Skeletal muscle tissue (tissue), 4 donors: Measurements from ENCODE around the gene NAA15. TPM values are rescaled to one million over a fixed set of nuclear protein-coding genes. Genes with fewer than 3 reads are reported as not detected.

Experiments
- H3K27ac ChIP-seq: one replicate; pipeline ENCODE4 v1.7.0; 2013; ENCODE audit warnings: mild to moderate bottlenecking, low read depth, low read length, inconsistent platforms
- H3K27me3 ChIP-seq, 3 donors: one replicate each; pipeline ENCODE4 v1.7.0; 2013; ENCODE audit warnings: low read length in 3 of 3; ENCODE audit not compliant: control insufficient read depth in 3 of 3, insufficient read depth in 3 of 3
- H3K36me3 ChIP-seq, 3 donors: one replicate each; pipeline ENCODE4 v1.7.0; 2013; ENCODE audit warnings: low read length in 3 of 3; ENCODE audit not compliant: control insufficient read depth in 3 of 3, insufficient read depth in 3 of 3
- H3K4me1 ChIP-seq, 3 donors: one replicate each; pipeline ENCODE4 v1.7.0; 2013; ENCODE audit warnings: low read length in 3 of 3, mild to moderate bottlenecking in 3 of 3; ENCODE audit not compliant: control insufficient read depth in 3 of 3, insufficient read depth in 3 of 3
- H3K4me3 ChIP-seq, 3 donors: one replicate each; pipeline ENCODE4 v1.7.0; 2013; ENCODE audit warnings: low read length in 3 of 3
- H3K9ac ChIP-seq, 3 donors: one replicate each; pipeline ENCODE4 v1.7.0; 2013; ENCODE audit warnings: low read length in 3 of 3, mild to moderate bottlenecking in 3 of 3, moderate library complexity in 2 of 3, low read depth in 1 of 3
- H3K9me3 ChIP-seq, 3 donors: one replicate each; pipeline ENCODE4 v1.7.0; 2013; ENCODE audit warnings: low read length in 3 of 3; ENCODE audit not compliant: control insufficient read depth in 3 of 3
- total RNA-seq: library from RNA; depleted of rRNA; stranded (reverse); fragments of >200 nt; gene quantifications from one replicate; pipeline ENCODE4 v1.2.3, GENCODE V29; 2014
- donor health status: Osteomylitis.

Gene NAA15
- total RNA-seq, 1 donor from 2014 or later: 18.8 TPM

GRCh38 chr4:139295206-139295941 lies 5.9 kb upstream of the NAA15 start:
- peak overlapping the region; percentile 88 for H3K27ac ChIP-seq
- no peaks in the 10 kb centered on the region for H3K9me3 ChIP-seq
- peaks cover 12 to 27% (median 25%) of the 10 kb centered on the region in 3 donors for H3K4me1 ChIP-seq
- H3K9ac ChIP-seq: peak overlapping the region; percentile 96 to 98 (median 97)
- H3K27me3 ChIP-seq: no peaks in the 10 kb centered on the region
- peaks cover 6 to 17% (median 11%) of the 10 kb centered on the region in 3 donors for H3K36me3 ChIP-seq
- H3K4me3 ChIP-seq: peak overlapping the region; percentile 71 to 96 (median 91)

- peak overlapping the region; percentile 88 for H3K27ac ChIP-seq
These were observed 5.4 kb upstream of the NAA15 start for GRCh38 chr4:139295942-139296299.

GRCh38 chr4:139297001-139297410 lies 4.3 kb upstream of the NAA15 start:
- Histone ChIP-seq H3K27ac (peak overlapping the region; percentile 88), H3K9ac (peak overlapping the region in 1 of 3 donors; percentile 63), H3K4me1 (peaks cover 12 to 33% (median 27%) of the 10 kb centered on the region in 3 donors), H3K36me3 (peaks cover 4 to 11% (median 11%) of the 10 kb centered on the region in 3 donors), H3K9me3 (no peaks in the 10 kb centered on the region), H3K4me3 (no peak overlapping the region), H3K27me3 (no peaks in the 10 kb centered on the region)

More at GRCh38 chr4:139295942-139296299, 5.4 kb upstream of the NAA15 start:
- H3K9ac ChIP-seq: peak overlapping the region; percentile 96 to 98 (median 97)
- no peaks in the 10 kb centered on the region for H3K9me3 ChIP-seq
- H3K4me1 ChIP-seq: peaks cover 12 to 30% (median 27%) of the 10 kb centered on the region in 3 donors
- no peaks in the 10 kb centered on the region for H3K27me3 ChIP-seq
- H3K4me3 ChIP-seq: peak overlapping the region; percentile 71 to 96 (median 91)
- peaks cover 4 to 17% (median 11%) of the 10 kb centered on the region in 3 donors for H3K36me3 ChIP-seq

GRCh38 chr4:139299536-139299935 lies 1.8 kb upstream of the NAA15 start:
- H3K27ac ChIP-seq: peak overlapping the region; percentile 96
- H3K4me3 ChIP-seq: peak overlapping the region; percentile 85 to 100 (median 99)
- H3K9ac ChIP-seq: peak overlapping the region; percentile 90 to 99 (median 95)
- no peaks in the 10 kb centered on the region for H3K9me3 ChIP-seq
- peaks cover 19 to 45% (median 31%) of the 10 kb centered on the region in 3 donors for H3K4me1 ChIP-seq
- no peaks in the 10 kb centered on the region for H3K27me3 ChIP-seq
- peaks cover 0 to 3% (median 0%) of the 10 kb centered on the region in 3 donors for H3K36me3 ChIP-seq

- peaks cover 19 to 45% (median 25%) of the 10 kb centered on the region in 3 donors for H3K4me1 ChIP-seq
- no peaks in the 10 kb centered on the region for H3K9me3 ChIP-seq
- peak overlapping the region; percentile 90 to 99 (median 95) for H3K9ac ChIP-seq
- H3K4me3 ChIP-seq: peak overlapping the region; percentile 85 to 100 (median 99)
- H3K27ac ChIP-seq: peak overlapping the region; percentile 96
- H3K36me3 ChIP-seq: peaks cover 0 to 9% (median 0%) of the 10 kb centered on the region in 3 donors
- H3K27me3 ChIP-seq: no peaks in the 10 kb centered on the region
These were observed 733 bp upstream of the NAA15 start for GRCh38 chr4:139300431-139301112.

- Histone ChIP-seq H3K4me3 (peak within 1 kb of the TSS; percentile 95 to 100 (median 99)), H3K9me3 (no peaks in the 10 kb centered on the region), H3K36me3 (peaks cover 0 to 11% (median 0%) of the 10 kb centered on the region in 3 donors), H3K9ac (peak within 1 kb of the TSS; percentile 90 to 95 (median 93)), H3K27ac (peak within 1 kb of the TSS; percentile 96), H3K27me3 (no peaks in the 10 kb centered on the region), H3K4me1 (peaks cover 11 to 34% (median 12%) of the 10 kb centered on the region in 3 donors)
These were observed 711 bp downstream of the NAA15 start, which contains the start of gene NDUFC1 for GRCh38 chr4:139301821-139302611. TSS of gene NDUFC1 (minus strand) at chr4:139302477. CDS start at chr4:139295798, 6,679 bp downstream.

GRCh38 chr4:139304920-139305319 lies 3.6 kb downstream of the NAA15 start:
- no peak overlapping the region for H3K9ac ChIP-seq
- H3K9me3 ChIP-seq: no peaks in the 10 kb centered on the region
- H3K36me3 ChIP-seq: peaks cover 0 to 11% (median 0%) of the 10 kb centered on the region in 3 donors
- no peak overlapping the region for H3K4me3 ChIP-seq
- H3K27me3 ChIP-seq: no peaks in the 10 kb centered on the region
- H3K27ac ChIP-seq: no peak overlapping the region
- peaks cover 3 to 27% (median 8%) of the 10 kb centered on the region in 3 donors for H3K4me1 ChIP-seq

GRCh38 chr4:139311909-139312308 lies 10.6 kb downstream of the NAA15 start:
- no peak overlapping the region for H3K4me3 ChIP-seq
- peaks cover 0 to 5% (median 0%) of the 10 kb centered on the region in 3 donors for H3K4me1 ChIP-seq

GRCh38 chr4:139312552-139313332 lies 11.4 kb downstream of the NAA15 start:
- H3K27me3 ChIP-seq: no peaks in the 10 kb centered on the region
- H3K9ac ChIP-seq: no peak overlapping the region
- no peak overlapping the region for H3K27ac ChIP-seq
- H3K4me1 ChIP-seq: peaks cover 0 to 5% (median 0%) of the 10 kb centered on the region in 3 donors
- H3K36me3 ChIP-seq: no peaks in the 10 kb centered on the region
- H3K4me3 ChIP-seq: no peak overlapping the region
- no peaks in the 10 kb centered on the region for H3K9me3 ChIP-seq

More at GRCh38 chr4:139311909-139312308, 10.6 kb downstream of the NAA15 start:
- no peak overlapping the region for H3K9ac ChIP-seq
- no peaks in the 10 kb centered on the region for H3K36me3 ChIP-seq
- no peaks in the 10 kb centered on the region for H3K27me3 ChIP-seq
- H3K9me3 ChIP-seq: no peaks in the 10 kb centered on the region
- no peak overlapping the region for H3K27ac ChIP-seq
